HEK293 (cell line): Measurements from ENCODE around the gene SHISA9.

Experiments
- CTCF ChIA-PET: fragments of 350-600 bp; formaldehyde crosslinking; extraction: SDS; loops from one replicate; lab custom pipeline; 2021; ENCODE audit warnings: antibody characterized with exemption; lab: Yijun Ruan, JAX
- POLR2A ChIA-PET: fragments of 300-600 bp; formaldehyde crosslinking; extraction: SDS; loops from one replicate; lab custom pipeline; 2020; ENCODE audit warnings: antibody characterized with exemption, inconsistent platforms; lab: Yijun Ruan, JAX
- H3K27ac ChIP-seq: fragments of 200-500 bp; sonication (Bioruptor generic); 2 replicates; pipeline ENCODE4 v1.5.1; 2014; ENCODE audit warnings: low read depth, low read length, control low read depth, inconsistent platforms; ENCODE audit errors: extremely low read depth
- H3K36me3 ChIP-seq, 2 experiments: fragments of 200-500 bp in 1 of 2; sonication (Bioruptor generic) in 1 of 2; 1 replicate in 1 of 2; 2 replicates in 1 of 2; pipeline ENCODE4 v1.5.1; 2014 to 2017; ENCODE audit warnings: inconsistent platforms in 2 of 2, low read length in 2 of 2; ENCODE audit not compliant: control insufficient read depth in 2 of 2, insufficient read depth in 1 of 2
- H3K4me1 ChIP-seq: fragments of 200-500 bp; sonication (Bioruptor generic); 2 replicates; pipeline ENCODE4 v1.5.1; 2014; ENCODE audit warnings: mild to moderate bottlenecking, low read length, inconsistent platforms; ENCODE audit not compliant: control insufficient read depth, insufficient read depth
- H3K4me3 ChIP-seq: 2 replicates; pipeline ENCODE4 v1.5.1; 2011; ENCODE audit warnings: low read depth, mild to moderate bottlenecking, control low read depth, low read length, moderate library complexity
- H3K9me3 ChIP-seq: fragments of 200-500 bp; sonication (Bioruptor generic); 2 replicates; pipeline ENCODE4 v1.5.1; 2014; ENCODE audit warnings: low read depth, low read length, inconsistent platforms; ENCODE audit not compliant: control insufficient read depth, insufficient read depth
- MYNN ChIP-seq: fragments of 450-650 bp; formaldehyde crosslinking; IDR thresholded peaks from 2 replicates; pipeline ENCODE4 v1.5.1; 2016; ENCODE audit warnings: missing biosample characterization, missing genetic modification characterization, borderline replicate concordance
- OVOL3 ChIP-seq: fragments of 450-650 bp; formaldehyde crosslinking; IDR thresholded peaks from 2 replicates; pipeline ENCODE4 v1.5.1; 2016; ENCODE audit warnings: missing biosample characterization, missing genetic modification characterization
- SCRT2 ChIP-seq: fragments of 450-650 bp; formaldehyde crosslinking; IDR thresholded peaks from 2 replicates; pipeline ENCODE4 v1.5.1; 2016; ENCODE audit warnings: missing biosample characterization, missing genetic modification characterization
- SP3 ChIP-seq: fragments of 450-650 bp; formaldehyde crosslinking; IDR thresholded peaks from 2 replicates; pipeline ENCODE4 v1.5.1; 2016; ENCODE audit warnings: missing biosample characterization, missing genetic modification characterization
- TCF7L2 ChIP-seq: IDR thresholded peaks from 2 replicates; pipeline ENCODE4 v1.6.1; 2011; ENCODE audit warnings: low read depth, mild to moderate bottlenecking, inconsistent platforms, low read length, moderate library complexity, borderline replicate concordance
- ZNF112 ChIP-seq: fragments of 450-650 bp; formaldehyde crosslinking; IDR thresholded peaks from 2 replicates; pipeline ENCODE4 v1.5.0; 2017; ENCODE audit warnings: missing biosample characterization, missing genetic modification characterization
- ZNF140 ChIP-seq: fragments of 450-650 bp; formaldehyde crosslinking; IDR thresholded peaks from 2 replicates; pipeline ENCODE4 v1.5.1; 2016; ENCODE audit warnings: missing biosample characterization, missing genetic modification characterization
- ZNF169 ChIP-seq: fragments of 450-650 bp; formaldehyde crosslinking; IDR thresholded peaks from 2 replicates; pipeline ENCODE4 v1.5.1; 2016; ENCODE audit warnings: missing biosample characterization, missing genetic modification characterization
- ZNF184 ChIP-seq: fragments of 450-650 bp; IDR thresholded peaks from 2 replicates; pipeline ENCODE4 v1.5.1; 2018; ENCODE audit warnings: missing biosample characterization, mild to moderate bottlenecking, missing genetic modification characterization
- ZNF223 ChIP-seq: fragments of 450-650 bp; formaldehyde crosslinking; IDR thresholded peaks from 2 replicates; pipeline ENCODE4 v1.5.1; 2016; ENCODE audit warnings: missing biosample characterization, missing genetic modification characterization
- ZNF239 ChIP-seq: fragments of 450-650 bp; formaldehyde crosslinking; IDR thresholded peaks from 2 replicates; pipeline ENCODE4 v1.5.1; 2016; ENCODE audit warnings: missing biosample characterization, missing genetic modification characterization
- ZNF280D ChIP-seq: fragments of 450-650 bp; formaldehyde crosslinking; IDR thresholded peaks from 2 replicates; pipeline ENCODE4 v1.5.1; 2016; ENCODE audit warnings: missing biosample characterization, missing genetic modification characterization
- ZNF341 ChIP-seq: fragments of 450-650 bp; formaldehyde crosslinking; IDR thresholded peaks from 2 replicates; pipeline ENCODE4; 2016; ENCODE audit warnings: low read depth, missing biosample characterization, missing genetic modification characterization
- ZNF544 ChIP-seq: fragments of 450-650 bp; formaldehyde crosslinking; IDR thresholded peaks from 2 replicates; pipeline ENCODE4 v1.5.0; 2017; ENCODE audit warnings: missing biosample characterization, missing genetic modification characterization
- ZNF548 ChIP-seq: fragments of 450-650 bp; formaldehyde crosslinking; IDR thresholded peaks from 2 replicates; pipeline ENCODE4 v1.5.1; 2016; ENCODE audit warnings: missing biosample characterization, missing genetic modification characterization
- ZNF571 ChIP-seq: fragments of 450-650 bp; formaldehyde crosslinking; IDR thresholded peaks from 2 replicates; pipeline ENCODE4 v1.5.0; 2017; ENCODE audit warnings: missing biosample characterization, missing genetic modification characterization
- ZNF624 ChIP-seq: fragments of 450-650 bp; formaldehyde crosslinking; IDR thresholded peaks from 2 replicates; pipeline ENCODE4 v1.5.1; 2017; ENCODE audit warnings: missing biosample characterization, missing genetic modification characterization
- ZNF629 ChIP-seq: fragments of 450-650 bp; formaldehyde crosslinking; IDR thresholded peaks from 2 replicates; pipeline ENCODE4 v1.5.1; 2017; ENCODE audit warnings: missing biosample characterization, missing genetic modification characterization
- ZNF660 ChIP-seq: fragments of 450-650 bp; IDR thresholded peaks from 2 replicates; pipeline ENCODE4 v1.5.1; 2018; ENCODE audit warnings: missing biosample characterization, mild to moderate bottlenecking, missing genetic modification characterization
- ZXDB ChIP-seq: fragments of 450-650 bp; formaldehyde crosslinking; IDR thresholded peaks from 2 replicates; pipeline ENCODE4 v1.5.1; 2016; ENCODE audit warnings: missing biosample characterization, missing genetic modification characterization
- TF ChIP-seq, protein P1 (sequence below): fragments of 450-650 bp; formaldehyde crosslinking; IDR thresholded peaks from 2 replicates; pipeline ENCODE4 v1.5.1; 2016; ENCODE audit warnings: missing biosample characterization, missing genetic modification characterization
- TF ChIP-seq, protein P2 (sequence below): fragments of 450-650 bp; formaldehyde crosslinking; IDR thresholded peaks from 2 replicates; pipeline ENCODE4 v1.5.1; 2016; ENCODE audit warnings: missing biosample characterization, missing genetic modification characterization
- TF ChIP-seq, protein P3 (sequence below): fragments of 450-650 bp; formaldehyde crosslinking; IDR thresholded peaks from 2 replicates; pipeline ENCODE4 v1.5.1; 2016; ENCODE audit warnings: missing biosample characterization, missing genetic modification characterization
- TF ChIP-seq, protein P4 (sequence below): fragments of 450-650 bp; formaldehyde crosslinking; IDR thresholded peaks from 2 replicates; pipeline ENCODE4 v1.5.1; 2016; ENCODE audit warnings: missing biosample characterization, missing genetic modification characterization

The SHISA9 gene

DNA sequence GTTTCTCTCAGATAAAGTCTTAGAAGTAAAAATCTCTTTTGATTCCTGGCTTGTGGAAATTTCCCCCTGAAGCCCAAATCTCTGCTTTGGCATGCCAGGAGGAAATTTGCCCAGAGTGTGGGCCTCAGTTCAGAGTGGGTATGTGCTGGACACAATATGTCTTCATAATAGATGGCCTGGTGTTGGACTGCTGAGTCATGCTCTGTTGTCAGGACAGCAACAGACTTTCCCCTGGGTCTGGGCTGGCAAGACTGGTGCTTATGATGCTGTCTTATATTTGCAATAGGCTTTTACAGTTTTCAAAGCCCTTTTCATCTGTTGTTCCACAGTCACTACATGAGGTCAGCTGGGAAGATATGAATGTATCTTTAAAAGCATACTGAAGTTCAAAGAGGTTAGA, 57.0 kb downstream of the SHISA9 start (continued):
- TF ChIP-seq, protein P1, sequence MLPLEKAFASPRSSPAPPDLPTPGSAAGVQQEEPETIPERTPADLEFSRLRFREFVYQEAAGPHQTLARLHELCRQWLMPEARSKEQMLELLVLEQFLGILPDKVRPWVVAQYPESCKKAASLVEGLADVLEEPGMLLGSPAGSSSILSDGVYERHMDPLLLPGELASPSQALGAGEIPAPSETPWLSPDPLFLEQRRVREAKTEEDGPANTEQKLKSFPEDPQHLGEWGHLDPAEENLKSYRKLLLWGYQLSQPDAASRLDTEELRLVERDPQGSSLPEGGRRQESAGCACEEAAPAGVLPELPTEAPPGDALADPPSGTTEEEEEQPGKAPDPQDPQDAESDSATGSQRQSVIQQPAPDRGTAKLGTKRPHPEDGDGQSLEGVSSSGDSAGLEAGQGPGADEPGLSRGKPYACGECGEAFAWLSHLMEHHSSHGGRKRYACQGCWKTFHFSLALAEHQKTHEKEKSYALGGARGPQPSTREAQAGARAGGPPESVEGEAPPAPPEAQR (tag by site-specific recombination) = no peak
- no peak for TF ChIP-seq ZNF239 (tag by site-specific recombination)
- TF ChIP-seq, all 188 proteins: peak for 0

DNA sequence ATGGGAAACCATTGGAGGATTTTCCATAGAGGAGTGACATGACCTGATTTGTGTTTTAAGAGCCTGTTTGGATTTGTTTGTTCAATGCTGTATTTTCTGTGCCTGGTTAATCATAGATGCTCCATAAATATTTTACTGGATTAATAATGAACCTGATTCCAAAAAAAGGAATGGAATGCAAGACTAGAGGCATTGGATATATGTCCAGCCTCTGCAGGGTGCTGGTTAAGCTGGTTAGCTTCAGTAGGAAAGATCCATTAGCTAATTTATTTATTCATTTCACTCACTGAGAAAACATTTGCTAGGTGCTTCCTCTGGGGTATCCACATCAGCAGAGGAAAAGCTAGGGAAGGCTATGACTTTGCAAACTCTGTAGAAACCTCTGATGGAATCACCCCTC, 57.7 kb downstream of the SHISA9 start:
- no peaks in the 10 kb centered on the region for H3K4me1 ChIP-seq
- TF ChIP-seq ZXDB = no peak
- TF ChIP-seq ZNF112 = no peak
- TF ChIP-seq MYNN = no peak
- no peak for TF ChIP-seq SP3 (tag by site-specific recombination)
- no peak for TF ChIP-seq ZNF624 (tag by site-specific recombination)
- TF ChIP-seq ZNF341 (tag by site-specific recombination) = no peak
- no peak for TF ChIP-seq OVOL3
- TF ChIP-seq, protein P2, sequence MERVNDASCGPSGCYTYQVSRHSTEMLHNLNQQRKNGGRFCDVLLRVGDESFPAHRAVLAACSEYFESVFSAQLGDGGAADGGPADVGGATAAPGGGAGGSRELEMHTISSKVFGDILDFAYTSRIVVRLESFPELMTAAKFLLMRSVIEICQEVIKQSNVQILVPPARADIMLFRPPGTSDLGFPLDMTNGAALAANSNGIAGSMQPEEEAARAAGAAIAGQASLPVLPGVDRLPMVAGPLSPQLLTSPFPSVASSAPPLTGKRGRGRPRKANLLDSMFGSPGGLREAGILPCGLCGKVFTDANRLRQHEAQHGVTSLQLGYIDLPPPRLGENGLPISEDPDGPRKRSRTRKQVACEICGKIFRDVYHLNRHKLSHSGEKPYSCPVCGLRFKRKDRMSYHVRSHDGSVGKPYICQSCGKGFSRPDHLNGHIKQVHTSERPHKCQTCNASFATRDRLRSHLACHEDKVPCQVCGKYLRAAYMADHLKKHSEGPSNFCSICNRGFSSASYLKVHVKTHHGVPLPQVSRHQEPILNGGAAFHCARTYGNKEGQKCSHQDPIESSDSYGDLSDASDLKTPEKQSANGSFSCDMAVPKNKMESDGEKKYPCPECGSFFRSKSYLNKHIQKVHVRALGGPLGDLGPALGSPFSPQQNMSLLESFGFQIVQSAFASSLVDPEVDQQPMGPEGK = no peak
- TF ChIP-seq SCRT2 = no peak
- TF ChIP-seq ZNF184 (tag by site-specific recombination) = no peak
- TF ChIP-seq ZNF169 (tag by site-specific recombination) = no peak
- TF ChIP-seq ZNF660 = no peak
- no peak for TF ChIP-seq ZNF140 (tag by site-specific recombination)
- TF ChIP-seq TCF7L2 = no peak
- H3K9me3 ChIP-seq = no peaks in the 10 kb centered on the region
- no peaks in the 10 kb centered on the region for H3K36me3 ChIP-seq
- H3K27ac ChIP-seq = no peak overlapping the region
- no peak overlapping the region for H3K4me3 ChIP-seq
- ChIA-PET CTCF (no interaction called here), POLR2A (no interaction called here)

DNA sequence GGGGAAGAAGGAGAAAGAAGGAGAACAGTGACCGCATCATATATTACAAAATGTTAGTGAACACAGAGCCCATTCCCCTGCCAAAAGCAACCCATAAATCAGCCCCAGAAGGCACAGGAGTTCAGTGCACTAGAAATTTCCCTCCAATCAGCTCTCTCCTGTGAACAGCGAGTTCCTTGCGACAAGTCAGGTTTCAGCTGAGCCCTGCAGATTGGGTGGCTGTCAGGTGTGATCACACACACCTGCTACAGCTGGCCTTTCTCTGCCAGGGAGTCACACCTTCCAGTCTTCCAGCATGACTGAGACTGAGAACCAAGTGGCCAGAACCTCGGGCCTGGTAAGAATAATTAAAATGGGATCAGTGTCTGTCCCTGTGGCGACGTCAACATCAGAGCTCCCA, 60.2 kb downstream of the SHISA9 start:
- Histone ChIP-seq H3K27ac (no peak overlapping the region), H3K9me3 (no peaks in the 10 kb centered on the region), H3K4me3 (no peak overlapping the region), H3K4me1 (no peaks in the 10 kb centered on the region), H3K36me3 (no peaks in the 10 kb centered on the region)
- POLR2A ChIA-PET = no interaction called here
- TF ChIP-seq, protein P3, sequence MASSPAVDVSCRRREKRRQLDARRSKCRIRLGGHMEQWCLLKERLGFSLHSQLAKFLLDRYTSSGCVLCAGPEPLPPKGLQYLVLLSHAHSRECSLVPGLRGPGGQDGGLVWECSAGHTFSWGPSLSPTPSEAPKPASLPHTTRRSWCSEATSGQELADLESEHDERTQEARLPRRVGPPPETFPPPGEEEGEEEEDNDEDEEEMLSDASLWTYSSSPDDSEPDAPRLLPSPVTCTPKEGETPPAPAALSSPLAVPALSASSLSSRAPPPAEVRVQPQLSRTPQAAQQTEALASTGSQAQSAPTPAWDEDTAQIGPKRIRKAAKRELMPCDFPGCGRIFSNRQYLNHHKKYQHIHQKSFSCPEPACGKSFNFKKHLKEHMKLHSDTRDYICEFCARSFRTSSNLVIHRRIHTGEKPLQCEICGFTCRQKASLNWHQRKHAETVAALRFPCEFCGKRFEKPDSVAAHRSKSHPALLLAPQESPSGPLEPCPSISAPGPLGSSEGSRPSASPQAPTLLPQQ (tag by site-specific recombination) = no peak
- TF ChIP-seq ZNF544 (tag by site-specific recombination) = no peak
- TF ChIP-seq, all 188 proteins: peak for 0
- CTCF ChIA-PET = no interaction called here

GRCh38 chr16:12964461-12964860, 63.1 kb downstream of the SHISA9 start:
- no peak overlapping the region for H3K27ac ChIP-seq
- H3K9me3 ChIP-seq = no peaks in the 10 kb centered on the region
- ChIA-PET CTCF (no interaction called here), POLR2A (interaction anchor here (0.7 kb wide), 1 partner anchor 1049 kb away, joined by 3 read pairs; the partner anchor contains the start of gene GSPT1)
- H3K36me3 ChIP-seq = no peaks in the 10 kb centered on the region
- H3K4me1 ChIP-seq = no peaks in the 10 kb centered on the region
- H3K4me3 ChIP-seq = no peak overlapping the region
- TF ChIP-seq ZNF629 (tag by site-specific recombination) (no peak), ZNF548 (no peak), ZNF169 (tag by site-specific recombination) (no peak), ZNF571 (tag by site-specific recombination) (no peak), ZNF223 (tag by site-specific recombination) (no peak), ZNF280D (no peak)
- TF ChIP-seq, protein P4, sequence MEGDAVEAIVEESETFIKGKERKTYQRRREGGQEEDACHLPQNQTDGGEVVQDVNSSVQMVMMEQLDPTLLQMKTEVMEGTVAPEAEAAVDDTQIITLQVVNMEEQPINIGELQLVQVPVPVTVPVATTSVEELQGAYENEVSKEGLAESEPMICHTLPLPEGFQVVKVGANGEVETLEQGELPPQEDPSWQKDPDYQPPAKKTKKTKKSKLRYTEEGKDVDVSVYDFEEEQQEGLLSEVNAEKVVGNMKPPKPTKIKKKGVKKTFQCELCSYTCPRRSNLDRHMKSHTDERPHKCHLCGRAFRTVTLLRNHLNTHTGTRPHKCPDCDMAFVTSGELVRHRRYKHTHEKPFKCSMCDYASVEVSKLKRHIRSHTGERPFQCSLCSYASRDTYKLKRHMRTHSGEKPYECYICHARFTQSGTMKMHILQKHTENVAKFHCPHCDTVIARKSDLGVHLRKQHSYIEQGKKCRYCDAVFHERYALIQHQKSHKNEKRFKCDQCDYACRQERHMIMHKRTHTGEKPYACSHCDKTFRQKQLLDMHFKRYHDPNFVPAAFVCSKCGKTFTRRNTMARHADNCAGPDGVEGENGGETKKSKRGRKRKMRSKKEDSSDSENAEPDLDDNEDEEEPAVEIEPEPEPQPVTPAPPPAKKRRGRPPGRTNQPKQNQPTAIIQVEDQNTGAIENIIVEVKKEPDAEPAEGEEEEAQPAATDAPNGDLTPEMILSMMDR (tag by site-specific recombination) = no peak
